Sigmoid colon (tissue), 4 donors: ENCODE results near the gene KRT38.

Source experiments
- EP300 ChIP-seq, 4 donors: sonication (generic); formaldehyde crosslinking; IDR thresholded peaks; one replicate each; pipeline ENCODE4 v1.6.1; 2017; ENCODE audit warnings: antibody characterized with exemption in 4 of 4
- POLR2A ChIP-seq, 2 donors: fragments of 450-650 bp; IDR thresholded peaks; one replicate each; pipeline ENCODE4 v1.6.1; 2016; ENCODE audit warnings: antibody characterized with exemption in 2 of 2, mild to moderate bottlenecking in 2 of 2, moderate library complexity in 2 of 2
- POLR2AphosphoS5 ChIP-seq, 4 donors: sonication (generic); formaldehyde crosslinking; IDR thresholded peaks; one replicate each; pipeline ENCODE4 v1.6.1; 2017; ENCODE audit warnings: antibody characterized with exemption in 4 of 4
- TF ChIP-seq, protein P1 (sequence below), 4 experiments: fragments of 450-650 bp in 3 of 4; fragments of 200-600 bp in 1 of 4; IDR thresholded peaks; one replicate each; pipeline ENCODE4 v1.5.1; 2016 to 2019; ENCODE audit warnings: antibody characterized with exemption in 4 of 4, mild to moderate bottlenecking in 3 of 4, moderate library complexity in 2 of 4

DNA sequence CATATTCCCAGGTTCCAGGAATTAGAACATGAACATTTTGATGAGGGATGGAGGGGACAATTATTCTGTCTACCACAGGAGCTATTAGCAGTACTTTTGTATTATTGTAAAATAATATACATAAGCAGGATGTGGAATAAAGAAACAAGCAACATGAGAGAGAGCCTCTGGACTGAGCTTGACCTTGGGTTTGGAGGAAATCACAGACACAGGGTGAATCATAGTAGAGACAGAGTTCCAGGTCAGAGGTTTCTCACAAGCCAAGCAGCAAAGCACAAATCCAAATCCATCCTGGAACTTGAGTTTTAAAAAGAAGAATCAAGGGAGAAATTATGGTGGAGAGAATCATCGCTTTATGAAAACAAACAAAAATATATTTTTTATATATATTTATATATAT is 48.5 kb downstream of the KRT38 start:
- TF ChIP-seq, protein P1, sequence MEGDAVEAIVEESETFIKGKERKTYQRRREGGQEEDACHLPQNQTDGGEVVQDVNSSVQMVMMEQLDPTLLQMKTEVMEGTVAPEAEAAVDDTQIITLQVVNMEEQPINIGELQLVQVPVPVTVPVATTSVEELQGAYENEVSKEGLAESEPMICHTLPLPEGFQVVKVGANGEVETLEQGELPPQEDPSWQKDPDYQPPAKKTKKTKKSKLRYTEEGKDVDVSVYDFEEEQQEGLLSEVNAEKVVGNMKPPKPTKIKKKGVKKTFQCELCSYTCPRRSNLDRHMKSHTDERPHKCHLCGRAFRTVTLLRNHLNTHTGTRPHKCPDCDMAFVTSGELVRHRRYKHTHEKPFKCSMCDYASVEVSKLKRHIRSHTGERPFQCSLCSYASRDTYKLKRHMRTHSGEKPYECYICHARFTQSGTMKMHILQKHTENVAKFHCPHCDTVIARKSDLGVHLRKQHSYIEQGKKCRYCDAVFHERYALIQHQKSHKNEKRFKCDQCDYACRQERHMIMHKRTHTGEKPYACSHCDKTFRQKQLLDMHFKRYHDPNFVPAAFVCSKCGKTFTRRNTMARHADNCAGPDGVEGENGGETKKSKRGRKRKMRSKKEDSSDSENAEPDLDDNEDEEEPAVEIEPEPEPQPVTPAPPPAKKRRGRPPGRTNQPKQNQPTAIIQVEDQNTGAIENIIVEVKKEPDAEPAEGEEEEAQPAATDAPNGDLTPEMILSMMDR (IDR thresholded peaks at IDR 0.05): no peak
- TF ChIP-seq POLR2A (IDR thresholded peaks at IDR 0.05) (no peak), POLR2AphosphoS5 (IDR thresholded peaks at IDR 0.05) (no peak), EP300 (IDR thresholded peaks at IDR 0.05) (no peak)
